Natural killer cell (primary cell): ENCODE results near the gene CHRM5. TPM values are rescaled to one million over a fixed set of nuclear protein-coding genes. Genes with fewer than 3 reads are reported as not detected.

Source experiments
- ATAC-seq, 3 donors: fragments of 150-1000 bp in 2 of 3; fragments of 200-7000 bp in 1 of 3; cut with Tn5 transposase; 1 replicate in 1 of 3; 2 replicates in 2 of 3; pipeline ENCODE4 v1.10.0; 2021; ENCODE audit warnings: mild to moderate bottlenecking in 2 of 3, moderate library complexity in 2 of 3
- DNase-seq, 2 donors: peaks; one replicate each; pipeline versions ENCODE4 v3.0.0 to v3.0.0-alpha.2; 2013 to 2021; ENCODE audit warnings: mixed read lengths in 1 of 2
- H3K27ac ChIP-seq: one replicate; pipeline ENCODE4 v1.5.1; 2013; ENCODE audit warnings: mild to moderate bottlenecking, low read length
- H3K27me3 ChIP-seq: one replicate; pipeline ENCODE4 v1.6.1; 2013; ENCODE audit warnings: low read length; ENCODE audit not compliant: control insufficient read depth, insufficient read depth
- H3K36me3 ChIP-seq: one replicate; pipeline ENCODE4 v1.6.1; 2013; ENCODE audit warnings: low read length; ENCODE audit not compliant: control insufficient read depth, insufficient read depth
- H3K4me1 ChIP-seq: one replicate; pipeline ENCODE4 v1.6.1; 2013; ENCODE audit warnings: low read length; ENCODE audit not compliant: control insufficient read depth, insufficient read depth
- H3K4me3 ChIP-seq: one replicate; pipeline ENCODE4 v1.5.1; 2013; ENCODE audit warnings: low read length
- H3K9me3 ChIP-seq: one replicate; pipeline ENCODE4 v1.6.1; 2013; ENCODE audit warnings: low read length; ENCODE audit not compliant: control insufficient read depth, insufficient read depth
- H3K27ac Mint-ChIP-seq, 2 donors: one replicate each; pipeline ENCODE4 v1.8.0; 2022; ENCODE audit warnings: mild to moderate bottlenecking in 2 of 2, mixed read lengths in 2 of 2, moderate library complexity in 1 of 2
- H3K27me3 Mint-ChIP-seq, 2 donors: one replicate each; pipeline ENCODE4 v1.8.0; 2022; ENCODE audit warnings: low read depth in 2 of 2, mixed read lengths in 2 of 2
- H3K36me3 Mint-ChIP-seq: one replicate; pipeline ENCODE4 v1.8.0; 2022; ENCODE audit warnings: mixed read lengths
- H3K4me1 Mint-ChIP-seq, 2 donors: one replicate each; pipeline ENCODE4 v1.8.0; 2022; ENCODE audit warnings: mixed read lengths in 2 of 2
- H3K4me3 Mint-ChIP-seq: one replicate; pipeline ENCODE4 v1.8.0; 2022; ENCODE audit warnings: mild to moderate bottlenecking, moderate library complexity, mixed read lengths
- H3K9me3 Mint-ChIP-seq, 2 donors: one replicate each; pipeline ENCODE4 v1.8.0; 2022; ENCODE audit warnings: mixed read lengths in 2 of 2
- WGBS: methylation state at CpG from one replicate; pipeline ENCODE4 v1.1.7; 2013; ENCODE audit warnings: missing lambda C conversion rate; ENCODE audit not compliant: insufficient coverage; 5-methylcytosine and 5-hydroxymethylcytosine counted together
- intact Hi-C: fragments of 100-400 bp; cut with micrococcal nuclease; formaldehyde crosslinking; loops from one replicate; pipeline ENCODE4 v1.14.2; 2022
- total RNA-seq, 4 donors: library from RNA; stranded (reverse); fragments of 120-200 nt in 1 of 4; gene quantifications; one replicate each; pipeline versions ENCODE4 v1.2.3 to v1.2.4, GENCODE V29; 2013 to 2022
- TF ChIP-seq, protein P1 (sequence below): fragments of 200-600 bp; IDR thresholded peaks from one replicate; pipeline ENCODE4 v1.8.0; 2022; ENCODE audit warnings: antibody characterized with exemption

CHRM5 gene
- total RNA-seq, 3 donors from 2014 or later (not counting 1 experiment from before 2014, with no cell fraction given): 0.12 TPM; not detected in 2

DNA sequence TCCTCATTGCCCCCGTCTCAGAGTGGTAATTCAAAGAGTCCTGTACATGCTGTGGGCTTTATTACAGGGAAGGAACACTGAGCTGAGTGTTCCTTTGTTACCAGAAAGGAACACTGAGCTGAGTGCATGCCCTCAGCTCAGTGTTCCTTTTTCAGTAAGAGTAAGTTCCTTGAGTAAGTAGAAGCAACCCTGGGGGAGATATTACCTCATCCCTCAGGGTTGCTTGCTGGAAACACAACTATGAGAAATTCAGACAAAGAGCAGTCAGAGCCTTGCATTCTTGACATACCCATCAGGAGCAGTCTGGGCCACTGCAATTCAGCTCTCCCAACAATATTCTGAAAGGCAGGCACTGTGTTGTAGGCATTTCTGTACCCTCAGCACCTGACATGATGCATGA, 17.0 kb downstream of the CHRM5 start:
- Histone ChIP-seq H3K27ac (no peak overlapping the region), H3K4me3 (no peak overlapping the region), H3K9me3 (no peaks in the 10 kb centered on the region), H3K27me3 (no peaks in the 10 kb centered on the region), H3K4me1 (peaks cover 5% of the 10 kb centered on the region), H3K36me3 (no peaks in the 10 kb centered on the region)
- Mint-ChIP-seq H3K9me3 (no peaks in the 10 kb centered on the region), H3K27ac (no peak overlapping the region), H3K27me3 (no peaks in the 10 kb centered on the region), H3K4me1 (peaks cover 21 to 28% of the 10 kb centered on the region in 2 donors), H3K4me3 (no peak overlapping the region), H3K36me3 (no peaks in the 10 kb centered on the region)
- no peak for ATAC-seq
- WGBS: 57% methylated on average over 1 of the region's 1 CpG
- TF ChIP-seq, protein P1, sequence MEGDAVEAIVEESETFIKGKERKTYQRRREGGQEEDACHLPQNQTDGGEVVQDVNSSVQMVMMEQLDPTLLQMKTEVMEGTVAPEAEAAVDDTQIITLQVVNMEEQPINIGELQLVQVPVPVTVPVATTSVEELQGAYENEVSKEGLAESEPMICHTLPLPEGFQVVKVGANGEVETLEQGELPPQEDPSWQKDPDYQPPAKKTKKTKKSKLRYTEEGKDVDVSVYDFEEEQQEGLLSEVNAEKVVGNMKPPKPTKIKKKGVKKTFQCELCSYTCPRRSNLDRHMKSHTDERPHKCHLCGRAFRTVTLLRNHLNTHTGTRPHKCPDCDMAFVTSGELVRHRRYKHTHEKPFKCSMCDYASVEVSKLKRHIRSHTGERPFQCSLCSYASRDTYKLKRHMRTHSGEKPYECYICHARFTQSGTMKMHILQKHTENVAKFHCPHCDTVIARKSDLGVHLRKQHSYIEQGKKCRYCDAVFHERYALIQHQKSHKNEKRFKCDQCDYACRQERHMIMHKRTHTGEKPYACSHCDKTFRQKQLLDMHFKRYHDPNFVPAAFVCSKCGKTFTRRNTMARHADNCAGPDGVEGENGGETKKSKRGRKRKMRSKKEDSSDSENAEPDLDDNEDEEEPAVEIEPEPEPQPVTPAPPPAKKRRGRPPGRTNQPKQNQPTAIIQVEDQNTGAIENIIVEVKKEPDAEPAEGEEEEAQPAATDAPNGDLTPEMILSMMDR: no peak
- DNase-seq: no peak
- intact Hi-C loops: no loop called here

DNA sequence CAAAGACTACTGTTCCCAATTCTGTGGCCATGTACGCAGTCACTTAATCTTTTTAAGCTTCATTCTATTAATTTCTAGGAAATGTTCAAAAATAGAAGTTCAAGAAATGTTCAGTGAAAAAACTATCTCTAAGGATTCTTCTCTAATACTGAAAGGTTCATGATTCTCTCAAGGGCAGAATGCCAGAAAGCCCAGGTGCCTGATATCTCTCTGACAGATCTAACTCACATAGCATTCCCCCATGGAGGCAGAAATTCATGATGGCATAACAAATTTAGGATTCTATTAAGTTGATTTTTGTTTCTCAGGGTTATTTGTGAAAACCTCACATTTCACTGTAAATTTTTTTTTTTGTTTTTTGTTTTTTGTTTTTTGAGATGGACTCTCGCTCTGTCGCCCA, 17.5 kb downstream of the CHRM5 start:
- TF ChIP-seq, protein P1: no peak
- Histone ChIP-seq H3K4me1 (peaks cover 5% of the 10 kb centered on the region), H3K27me3 (no peaks in the 10 kb centered on the region), H3K9me3 (no peaks in the 10 kb centered on the region), H3K36me3 (no peaks in the 10 kb centered on the region), H3K4me3 (no peak overlapping the region), H3K27ac (no peak overlapping the region)
- DNase-seq: no peak
- Mint-ChIP-seq H3K27me3 (no peaks in the 10 kb centered on the region), H3K27ac (no peak overlapping the region), H3K4me1 (peaks cover 21 to 28% of the 10 kb centered on the region in 2 donors), H3K4me3 (no peak overlapping the region), H3K36me3 (no peaks in the 10 kb centered on the region), H3K9me3 (no peaks in the 10 kb centered on the region)
- intact Hi-C loops: no loop called here
- ATAC-seq: no peak
- WGBS: no CpG with 5 or more reads among the region's 3 CpGs

DNA sequence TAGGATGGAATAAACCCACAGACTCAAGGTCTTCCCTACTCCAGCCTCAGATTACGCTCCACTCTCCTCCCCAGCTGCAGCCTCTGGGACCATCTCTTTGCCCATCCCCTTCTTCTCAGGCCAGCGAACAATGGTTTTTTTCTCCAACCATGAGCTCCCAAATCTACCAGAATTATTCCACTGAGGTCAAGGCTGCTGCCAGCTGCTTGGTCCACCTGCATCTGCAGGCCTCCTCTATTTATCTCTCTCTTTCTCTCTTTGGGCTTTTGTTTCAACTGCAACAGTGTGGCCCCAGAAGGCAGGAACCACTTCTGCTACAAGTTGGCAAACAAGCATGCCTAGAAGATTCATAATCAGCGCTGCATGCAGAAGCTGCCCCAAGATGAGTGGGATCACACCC, 19.1 kb downstream of the CHRM5 start:
- Mint-ChIP-seq H3K9me3 (no peaks in the 10 kb centered on the region), H3K4me1 (peaks cover 18 to 27% of the 10 kb centered on the region in 2 donors), H3K27ac (no peak overlapping the region), H3K36me3 (no peaks in the 10 kb centered on the region), H3K4me3 (no peak overlapping the region), H3K27me3 (no peaks in the 10 kb centered on the region)
- intact Hi-C loops: no loop called here
- no peaks in the 10 kb centered on the region for H3K9me3 ChIP-seq
- WGBS: 95% methylated on average over 3 of the region's 3 CpGs
- H3K4me3 ChIP-seq: no peak overlapping the region
- H3K4me1 ChIP-seq: peaks cover 5% of the 10 kb centered on the region
- TF ChIP-seq, protein P1: no peak
- no peaks in the 10 kb centered on the region for H3K27me3 ChIP-seq
- DNase-seq (no peak), ATAC-seq (no peak)
- H3K27ac ChIP-seq: no peak overlapping the region
- H3K36me3 ChIP-seq: no peaks in the 10 kb centered on the region

DNA sequence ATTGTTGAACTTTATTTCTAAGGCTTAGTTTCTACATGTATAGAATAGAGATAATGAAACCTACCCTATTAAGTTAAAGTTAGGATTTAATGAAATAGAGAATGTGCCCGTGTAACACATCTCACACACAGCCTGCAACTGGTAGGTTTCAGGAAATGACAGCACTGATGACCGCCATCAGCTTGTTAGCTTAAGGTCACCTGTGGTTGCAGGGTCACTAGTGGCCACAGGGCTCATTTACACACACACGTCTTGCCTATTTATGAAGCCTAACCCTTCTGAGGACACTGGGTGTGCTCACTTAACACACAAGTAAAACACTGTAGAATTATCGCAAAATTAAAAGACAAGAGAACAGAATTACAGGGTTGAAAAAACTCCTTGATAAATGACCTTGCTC, 20.1 kb downstream of the CHRM5 start:
- peak overlapping the region in 1 of 2 donors; percentile 23 for H3K27ac Mint-ChIP-seq
- WGBS: 68% methylated on average over 4 of the region's 4 CpGs

More for the DNA sequence above, 20.1 kb downstream of the CHRM5 start:
- TF ChIP-seq, protein P1: no peak
- Mint-ChIP-seq H3K4me3 (no peak overlapping the region), H3K9me3 (no peaks in the 10 kb centered on the region), H3K36me3 (no peaks in the 10 kb centered on the region), H3K4me1 (peaks cover 18 to 22% of the 10 kb centered on the region in 2 donors), H3K27me3 (no peaks in the 10 kb centered on the region)
- no peaks in the 10 kb centered on the region for H3K27me3 ChIP-seq
- intact Hi-C loops: no loop called here
- H3K27ac ChIP-seq: no peak overlapping the region
- no peaks in the 10 kb centered on the region for H3K9me3 ChIP-seq
- DNase-seq (no peak), ATAC-seq (peak in 2 of 3 donors; percentile 10 to 70)
- no peak overlapping the region for H3K4me3 ChIP-seq
- H3K36me3 ChIP-seq: no peaks in the 10 kb centered on the region
- H3K4me1 ChIP-seq: peaks cover 5% of the 10 kb centered on the region
